Vagina (tissue), 2 donors: ENCODE measurements around the gene CCNY. TPM values are rescaled to one million over a fixed set of nuclear protein-coding genes. Genes with fewer than 3 reads are reported as not detected.

Experiments
- DNase-seq, 2 donors: peaks; one replicate each; pipeline ENCODE4 v3.0.0-alpha.2; 2017; ENCODE audit errors: extremely low spot score in 2 of 2
- H3K27ac ChIP-seq: fragments of 200-600 bp; sonication (generic); one replicate; pipeline ENCODE4 v1.5.1; 2019
- H3K27me3 ChIP-seq: fragments of 200-600 bp; sonication (generic); one replicate; pipeline ENCODE4 v1.5.1; 2019
- H3K36me3 ChIP-seq, 2 donors: fragments of 200-600 bp; sonication (generic); one replicate each; pipeline ENCODE4 v1.5.1; 2017 to 2019
- H3K4me1 ChIP-seq: fragments of 200-600 bp; sonication (generic); one replicate; pipeline ENCODE4 v1.5.1; 2019
- H3K4me3 ChIP-seq, 2 donors: fragments of 200-600 bp; sonication (generic); 1 replicate in 1 of 2; 2 replicates in 1 of 2; pipeline ENCODE4 v1.5.1; 2016 to 2019
- H3K9me3 ChIP-seq: fragments of 200-600 bp; sonication (generic); one replicate; pipeline ENCODE4 v1.5.1; 2019
- POLR2A ChIP-seq, 2 donors: fragments of 450-650 bp; IDR thresholded peaks; one replicate each; pipeline ENCODE4 v1.6.1; 2017; ENCODE audit warnings: antibody characterized with exemption in 2 of 2, mild to moderate bottlenecking in 2 of 2, moderate library complexity in 2 of 2
- POLR2AphosphoS5 ChIP-seq, 2 donors: sonication (generic); formaldehyde crosslinking; IDR thresholded peaks; one replicate each; pipeline ENCODE4 v1.9.0; 2017; ENCODE audit warnings: antibody characterized with exemption in 2 of 2, mild to moderate bottlenecking in 2 of 2, low read depth in 1 of 2; ENCODE audit not compliant: insufficient read depth in 1 of 2
- intact Hi-C: fragments of 100-400 bp; cut with DNase I; formaldehyde crosslinking; loops from one replicate; pipeline ENCODE4 v1.15.1; 2023
- total RNA-seq: library from RNA; depleted of rRNA; stranded (reverse); fragments of >200 nt; gene quantifications from one replicate; pipeline ENCODE4 v1.2.3, GENCODE V29; 2016
- TF ChIP-seq, protein P1 (sequence below), 3 experiments: fragments of 450-650 bp in 2 of 3; fragments of 200-600 bp in 1 of 3; sonication (generic) in 1 of 3; IDR thresholded peaks; one replicate each; pipeline ENCODE4 v1.5.1; 2017 to 2019; ENCODE audit warnings: antibody characterized with exemption in 3 of 3, mild to moderate bottlenecking in 2 of 3, moderate library complexity in 2 of 3

Gene CCNY
- total RNA-seq, 1 donor from 2014 or later, result 28.5 TPM

DNA sequence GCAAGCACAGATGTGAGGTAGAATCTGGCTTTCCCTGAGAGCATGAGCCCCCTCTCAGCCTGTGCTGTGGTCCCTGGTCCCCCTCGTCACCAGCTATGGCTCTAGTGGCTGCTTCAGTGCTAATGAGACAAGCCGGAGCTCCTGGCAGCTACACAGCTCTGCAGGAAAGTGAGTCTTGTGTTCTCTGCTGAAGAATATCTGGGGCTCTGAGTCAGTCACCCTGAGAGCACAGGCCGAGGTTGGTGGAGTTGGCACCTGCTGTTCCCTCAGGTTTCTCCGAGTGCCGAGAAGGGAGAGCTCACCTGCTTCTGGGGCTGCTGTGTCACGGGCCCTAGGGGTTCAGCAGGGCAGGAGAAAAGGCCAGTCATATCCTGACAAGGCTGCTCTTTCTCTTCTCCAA lies 231.6 kb downstream of the CCNY start:
- Histone ChIP-seq H3K9me3 (no peaks in the 10 kb centered on the region), H3K36me3 (peaks cover 0 to 16% of the 10 kb centered on the region in 2 donors), H3K4me3 (no peak overlapping the region), H3K27ac (no peak overlapping the region), H3K27me3 (no peaks in the 10 kb centered on the region), H3K4me1 (no peaks in the 10 kb centered on the region)
- DNase-seq, result no peak
- intact Hi-C loops, result loop anchor here (10.0 kb wide), 1 partner anchor 233 kb away; the partner anchor contains the start of gene CCNY
- no peak for TF ChIP-seq POLR2A (IDR thresholded peaks at IDR 0.05)
- TF ChIP-seq, protein P1, sequence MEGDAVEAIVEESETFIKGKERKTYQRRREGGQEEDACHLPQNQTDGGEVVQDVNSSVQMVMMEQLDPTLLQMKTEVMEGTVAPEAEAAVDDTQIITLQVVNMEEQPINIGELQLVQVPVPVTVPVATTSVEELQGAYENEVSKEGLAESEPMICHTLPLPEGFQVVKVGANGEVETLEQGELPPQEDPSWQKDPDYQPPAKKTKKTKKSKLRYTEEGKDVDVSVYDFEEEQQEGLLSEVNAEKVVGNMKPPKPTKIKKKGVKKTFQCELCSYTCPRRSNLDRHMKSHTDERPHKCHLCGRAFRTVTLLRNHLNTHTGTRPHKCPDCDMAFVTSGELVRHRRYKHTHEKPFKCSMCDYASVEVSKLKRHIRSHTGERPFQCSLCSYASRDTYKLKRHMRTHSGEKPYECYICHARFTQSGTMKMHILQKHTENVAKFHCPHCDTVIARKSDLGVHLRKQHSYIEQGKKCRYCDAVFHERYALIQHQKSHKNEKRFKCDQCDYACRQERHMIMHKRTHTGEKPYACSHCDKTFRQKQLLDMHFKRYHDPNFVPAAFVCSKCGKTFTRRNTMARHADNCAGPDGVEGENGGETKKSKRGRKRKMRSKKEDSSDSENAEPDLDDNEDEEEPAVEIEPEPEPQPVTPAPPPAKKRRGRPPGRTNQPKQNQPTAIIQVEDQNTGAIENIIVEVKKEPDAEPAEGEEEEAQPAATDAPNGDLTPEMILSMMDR (IDR thresholded peaks at IDR 0.05), result no peak
- TF ChIP-seq POLR2AphosphoS5 (IDR thresholded peaks at IDR 0.05; ENCODE audit: insufficient read depth in 1 of 2, low read depth in 1 of 2), result no peak

DNA sequence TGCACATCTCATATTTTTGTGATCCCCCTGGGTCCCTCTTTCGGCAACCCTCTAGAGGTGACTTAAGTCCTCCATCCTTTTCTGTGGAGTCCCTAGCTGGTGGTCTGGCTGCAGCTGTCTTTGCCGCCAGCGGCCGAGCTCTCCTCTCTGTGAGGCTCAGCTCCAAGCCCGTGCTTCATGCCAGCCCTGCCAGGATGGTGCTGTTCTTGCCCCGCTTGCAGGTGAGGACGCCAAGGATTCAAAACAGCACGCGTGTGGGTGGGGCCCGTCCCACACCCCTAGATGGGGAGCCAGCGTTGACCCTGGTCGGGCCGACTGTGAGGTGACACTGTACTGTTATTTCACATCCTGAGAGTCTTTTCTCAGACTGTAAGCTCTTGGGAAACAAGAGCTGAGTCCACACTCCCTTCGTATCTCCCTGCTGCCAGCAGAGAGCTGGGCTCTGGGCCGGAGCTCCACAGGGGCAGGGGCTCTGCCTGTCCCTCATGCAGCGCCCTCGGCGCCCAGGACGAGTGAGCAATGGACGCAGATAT lies 232.2 kb downstream of the CCNY start:
- no peaks in the 10 kb centered on the region for H3K27me3 ChIP-seq
- no peaks in the 10 kb centered on the region for H3K4me1 ChIP-seq
- H3K27ac ChIP-seq, result no peak overlapping the region
- no peak for DNase-seq
- H3K9me3 ChIP-seq, result no peaks in the 10 kb centered on the region
- no peak for TF ChIP-seq POLR2AphosphoS5 (IDR thresholded peaks at IDR 0.05; ENCODE audit: insufficient read depth in 1 of 2, low read depth in 1 of 2)
- TF ChIP-seq, protein P1 (IDR thresholded peaks at IDR 0.05), result no peak
- no peak for TF ChIP-seq POLR2A (IDR thresholded peaks at IDR 0.05)
- H3K4me3 ChIP-seq, result no peak overlapping the region
- peaks cover 0 to 16% of the 10 kb centered on the region in 2 donors for H3K36me3 ChIP-seq
- intact Hi-C loops, result loop anchor here (10.0 kb wide), 1 partner anchor 234 kb away; the partner anchor contains the start of gene CCNY

DNA sequence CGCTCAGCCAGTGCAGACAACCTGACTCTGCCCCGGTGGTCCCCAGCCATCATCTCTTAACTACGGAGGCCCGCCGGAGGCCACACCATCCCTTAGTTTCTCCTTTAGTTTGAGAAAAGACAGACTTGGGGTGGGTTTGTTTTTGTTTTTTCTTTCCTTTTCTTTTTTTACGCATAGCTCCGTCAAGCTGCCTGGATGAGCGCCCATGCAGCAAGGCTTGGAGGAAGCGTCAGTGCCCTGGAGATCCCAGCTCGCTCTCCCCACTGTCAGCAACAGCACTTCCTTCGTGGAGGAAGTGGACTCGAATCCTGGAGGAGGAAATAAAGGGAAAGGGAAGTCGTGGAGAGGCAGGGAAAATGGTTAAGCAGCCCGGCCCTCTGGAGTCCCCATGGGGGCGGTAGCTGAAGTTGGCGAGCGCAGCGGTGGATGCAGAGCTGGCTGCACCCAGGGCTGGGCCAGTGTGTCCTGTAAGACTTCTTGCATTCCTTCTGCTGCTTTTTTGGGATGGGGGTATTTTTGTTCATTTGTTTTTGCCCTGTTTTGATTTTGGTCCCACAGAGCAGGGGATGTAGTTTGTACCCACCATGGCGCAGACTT lies 232.9 kb downstream of the CCNY start:
- Histone ChIP-seq H3K9me3 (no peaks in the 10 kb centered on the region), H3K4me1 (no peaks in the 10 kb centered on the region), H3K27me3 (no peaks in the 10 kb centered on the region), H3K4me3 (no peak overlapping the region), H3K36me3 (peaks cover 0 to 16% of the 10 kb centered on the region in 2 donors), H3K27ac (no peak overlapping the region)
- no peak for DNase-seq
- intact Hi-C loops, result loop anchor here (10.0 kb wide), 1 partner anchor 234 kb away; the partner anchor contains the start of gene CCNY
- TF ChIP-seq POLR2A (IDR thresholded peaks at IDR 0.05), result no peak
- no peak for TF ChIP-seq POLR2AphosphoS5 (IDR thresholded peaks at IDR 0.05; ENCODE audit: insufficient read depth in 1 of 2, low read depth in 1 of 2)
- TF ChIP-seq, protein P1 (IDR thresholded peaks at IDR 0.05), result no peak

DNA sequence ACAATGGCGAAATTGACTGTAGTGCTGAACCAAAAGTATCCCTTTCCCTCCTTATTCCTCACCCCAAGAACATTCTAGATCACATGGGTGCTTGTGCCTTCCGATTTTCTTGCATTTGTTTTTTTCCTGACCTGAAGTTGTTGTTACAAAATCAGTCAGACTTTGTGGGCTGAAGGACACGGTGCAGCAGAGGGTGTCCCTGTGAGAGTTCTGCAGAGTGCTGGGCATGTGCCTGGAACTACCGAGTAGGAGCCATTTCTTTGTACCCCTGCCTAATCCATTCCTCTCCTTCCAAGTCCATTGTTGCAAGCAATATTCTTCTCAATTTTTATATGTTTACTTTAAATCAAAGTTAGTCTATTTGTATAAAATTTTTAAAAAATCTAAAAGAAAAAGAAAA lies 233.5 kb downstream of the CCNY start:
- H3K4me3 ChIP-seq, result no peak overlapping the region
- TF ChIP-seq POLR2AphosphoS5 (IDR thresholded peaks at IDR 0.05; ENCODE audit: insufficient read depth in 1 of 2, low read depth in 1 of 2), result no peak
- TF ChIP-seq, protein P1 (IDR thresholded peaks at IDR 0.05), result no peak
- TF ChIP-seq POLR2A (IDR thresholded peaks at IDR 0.05), result no peak
- no peak overlapping the region for H3K27ac ChIP-seq
- intact Hi-C loops, result loop anchor here (10.0 kb wide), 1 partner anchor 235 kb away; the partner anchor contains the start of gene CCNY
- no peaks in the 10 kb centered on the region for H3K4me1 ChIP-seq
- peaks cover 0 to 16% of the 10 kb centered on the region in 2 donors for H3K36me3 ChIP-seq
- no peak for DNase-seq
- no peaks in the 10 kb centered on the region for H3K27me3 ChIP-seq
- no peaks in the 10 kb centered on the region for H3K9me3 ChIP-seq

DNA sequence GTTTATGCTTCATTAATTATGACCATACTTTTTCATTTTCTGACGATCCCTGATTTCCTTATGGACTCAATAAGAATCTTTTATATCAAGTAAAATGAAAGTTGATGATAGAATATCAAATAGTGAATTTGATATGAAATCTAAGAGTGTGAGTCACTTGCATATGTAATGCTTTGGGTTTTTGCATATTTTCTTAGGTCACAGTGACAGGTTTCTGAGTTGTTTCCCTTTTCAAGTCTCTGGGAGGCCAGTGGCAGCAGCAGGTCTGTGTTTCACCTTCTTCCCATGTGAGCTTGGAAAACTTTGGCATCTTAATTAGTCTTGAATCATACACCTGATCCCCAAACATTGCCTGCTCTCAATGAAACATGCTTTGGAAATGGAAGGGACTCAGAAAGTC lies 234.1 kb downstream of the CCNY start:
- Histone ChIP-seq H3K4me3 (no peak overlapping the region), H3K27me3 (no peaks in the 10 kb centered on the region), H3K9me3 (no peaks in the 10 kb centered on the region), H3K27ac (no peak overlapping the region), H3K4me1 (no peaks in the 10 kb centered on the region), H3K36me3 (peaks cover 0 to 16% of the 10 kb centered on the region in 2 donors)
- TF ChIP-seq, protein P1 (IDR thresholded peaks at IDR 0.05), result no peak
- TF ChIP-seq POLR2A (IDR thresholded peaks at IDR 0.05), result no peak
- TF ChIP-seq POLR2AphosphoS5 (IDR thresholded peaks at IDR 0.05; ENCODE audit: insufficient read depth in 1 of 2, low read depth in 1 of 2), result no peak
- intact Hi-C loops, result no loop called here
- DNase-seq, result no peak
